K562 (cell line): ENCODE results near the gene EOLA1. TPM values are rescaled to one million over a fixed set of nuclear protein-coding genes. Genes with fewer than 3 reads are reported as not detected.
A peak's percentile ranks its signal among the peaks of the same experiment; 100 is the strongest.

Experiments used
- ARNT ChIP-seq, 2 experiments: fragments of 450-650 bp; IDR thresholded peaks; 2 replicates each; pipeline ENCODE4 v1.6.1; 2016; ENCODE audit warnings: mild to moderate bottlenecking in 1 of 2
- CBX5 ChIP-seq: IDR thresholded peaks from 2 replicates; pipeline ENCODE4 v1.6.1; 2014; ENCODE audit warnings: low read depth, borderline replicate concordance
- CREM ChIP-seq: IDR thresholded peaks from 2 replicates; pipeline ENCODE4 v1.6.1; 2014; ENCODE audit warnings: antibody characterized with exemption, low read depth
- ETV1 ChIP-seq: fragments of 450-650 bp; conservative IDR thresholded peaks from 2 replicates; pipeline ENCODE4 v1.6.1; 2016; ENCODE audit warnings: missing genetic modification characterization, control low read depth, low read depth, missing compliant biosample characterization
- FOXP1 ChIP-seq: sonication (generic); formaldehyde crosslinking; IDR thresholded peaks from 2 replicates; pipeline ENCODE4 v1.8.0; 2022; ENCODE audit warnings: mild to moderate bottlenecking, missing genetic modification reagents
- HDAC6 ChIP-seq: IDR thresholded peaks from 2 replicates; pipeline ENCODE4 v1.6.1; 2012; ENCODE audit warnings: low read depth, mild to moderate bottlenecking, control low read depth, inconsistent platforms, low read length, moderate library complexity
- L3MBTL2 ChIP-seq: fragments of 450-650 bp; IDR thresholded peaks from 2 replicates; pipeline ENCODE4 v1.6.1; 2016; ENCODE audit warnings: mild to moderate bottlenecking, moderate library complexity
- MCM5 ChIP-seq: fragments of 450-650 bp; IDR thresholded peaks from 2 replicates; pipeline ENCODE4 v1.6.1; 2016; ENCODE audit warnings: low read depth
- MYC ChIP-seq, 2 experiments: fragments of 250-450 bp in 1 of 2; sonication (Bioruptor Pico) in 1 of 2; IDR thresholded peaks; 2 replicates each; pipeline versions ENCODE4 v1.5.1 to v1.6.1; 2012 to 2021; ENCODE audit warnings: low read depth in 2 of 2, borderline replicate concordance in 1 of 2, improper control_type of control experiment in 1 of 2, low read length in 1 of 2, mild to moderate bottlenecking in 1 of 2, moderate library complexity in 1 of 2
- NCOA4 ChIP-seq: fragments of 450-650 bp; IDR thresholded peaks from 2 replicates; pipeline ENCODE4 v1.6.1; 2018; ENCODE audit warnings: mild to moderate bottlenecking; ENCODE audit not compliant: partially characterized antibody
- POLR2H ChIP-seq: IDR thresholded peaks from 2 replicates; pipeline ENCODE4 v1.6.1; 2016; ENCODE audit warnings: missing genetic modification characterization, low read depth, mild to moderate bottlenecking, control low read depth, missing compliant biosample characterization, moderate library complexity
- RBM17 ChIP-seq: fragments of 200-400 bp; formaldehyde crosslinking; IDR thresholded peaks from 2 replicates; pipeline ENCODE4 v1.6.1; 2017; ENCODE audit warnings: low read depth, mild to moderate bottlenecking, low read length, borderline replicate concordance
- SAP30 ChIP-seq: fragments of 200-600 bp; sonication (generic); IDR thresholded peaks from 2 replicates; pipeline ENCODE4 v1.6.1; 2012; ENCODE audit warnings: borderline replicate concordance, low read depth, mild to moderate bottlenecking, moderate library complexity, low read length, control low read depth, inconsistent platforms; ENCODE audit not compliant: insufficient read depth, poor library complexity, severe bottlenecking
- SNIP1 ChIP-seq: fragments of 450-650 bp; IDR thresholded peaks from 2 replicates; pipeline ENCODE4 v1.7.1; 2017; ENCODE audit warnings: low read depth, mild to moderate bottlenecking
- ZC3H11A ChIP-seq: IDR thresholded peaks from 2 replicates; pipeline ENCODE4 v1.6.1; 2012; ENCODE audit warnings: low read depth, low read length, improper control_type of control experiment
- ZNF143 ChIP-seq: sonication (generic); formaldehyde crosslinking; IDR thresholded peaks from 2 replicates; pipeline ENCODE4 v1.9.0; 2022; ENCODE audit warnings: mild to moderate bottlenecking, missing genetic modification reagents
- ZNF408 ChIP-seq: fragments of 250-450 bp; sonication (Bioruptor Pico); IDR thresholded peaks from 2 replicates; pipeline ENCODE4 v1.4.0; 2020; ENCODE audit warnings: low read depth, mild to moderate bottlenecking, moderate library complexity
- ZNF431 ChIP-seq: sonication (generic); formaldehyde crosslinking; IDR thresholded peaks from 2 replicates; pipeline ENCODE4 v1.8.0; 2022; ENCODE audit warnings: mild to moderate bottlenecking, missing genetic modification reagents
- polyA plus RNA-seq, 8 experiments: library from polyadenylated mRNA; depleted of rRNA in 4 of 8; stranded (reverse) in 5 of 8; unstranded in 3 of 8; fragments of >200 nt; fragmentation: Nextera tagmentation in 2 of 8; fragmentation: Illumina TruSeq in 1 of 8; extraction: Ambion mirVana in 2 of 8; extraction: Trizol in 1 of 8; gene quantifications; 2 replicates each; pipeline versions ENCODE4 v1.2.1 to v1.2.3, GENCODE V29; 2011 to 2014; ENCODE audit warnings: inconsistent platforms in 1 of 8, missing spikeins in 1 of 8
- total RNA-seq, 7 experiments: library from RNA; depleted of rRNA in 6 of 7; stranded (reverse); fragments of >200 nt in 6 of 7; fragmentation: Illumina TruSeq in 2 of 7; extraction: Trizol in 2 of 7; gene quantifications; 2 replicates each; pipeline versions ENCODE4 v1.2.1 to v1.2.3, GENCODE V29; 2011 to 2021; ENCODE audit warnings: low replicate concordance in 1 of 7
- TF ChIP-seq, protein P1 (sequence below): fragments of 200-800 bp; sonication (Bioruptor generic); IDR thresholded peaks from 2 replicates; pipeline ENCODE4 v1.6.1; 2017; ENCODE audit warnings: missing genetic modification characterization, missing compliant biosample characterization
- TF ChIP-seq, protein P2 (sequence below), 2 experiments: fragments of 450-650 bp; IDR thresholded peaks; 2 replicates each; pipeline ENCODE4 v1.6.1; 2016
- TF ChIP-seq, protein P3 (sequence below), 2 experiments: fragments of 150-350 bp in 1 of 2; IDR thresholded peaks; 2 replicates each; pipeline ENCODE4 v1.6.1; 2012 to 2016; ENCODE audit warnings: low read depth in 2 of 2, low read length in 2 of 2, mild to moderate bottlenecking in 1 of 2, moderate library complexity in 1 of 2

Gene EOLA1
- total and polyA plus RNA-seq, 9 of the 15 experiments (the other 6 are each of a cell fraction or from before 2014, with no cell fraction given): 6.3 to 32.9 (median 18.2) TPM

DNA sequence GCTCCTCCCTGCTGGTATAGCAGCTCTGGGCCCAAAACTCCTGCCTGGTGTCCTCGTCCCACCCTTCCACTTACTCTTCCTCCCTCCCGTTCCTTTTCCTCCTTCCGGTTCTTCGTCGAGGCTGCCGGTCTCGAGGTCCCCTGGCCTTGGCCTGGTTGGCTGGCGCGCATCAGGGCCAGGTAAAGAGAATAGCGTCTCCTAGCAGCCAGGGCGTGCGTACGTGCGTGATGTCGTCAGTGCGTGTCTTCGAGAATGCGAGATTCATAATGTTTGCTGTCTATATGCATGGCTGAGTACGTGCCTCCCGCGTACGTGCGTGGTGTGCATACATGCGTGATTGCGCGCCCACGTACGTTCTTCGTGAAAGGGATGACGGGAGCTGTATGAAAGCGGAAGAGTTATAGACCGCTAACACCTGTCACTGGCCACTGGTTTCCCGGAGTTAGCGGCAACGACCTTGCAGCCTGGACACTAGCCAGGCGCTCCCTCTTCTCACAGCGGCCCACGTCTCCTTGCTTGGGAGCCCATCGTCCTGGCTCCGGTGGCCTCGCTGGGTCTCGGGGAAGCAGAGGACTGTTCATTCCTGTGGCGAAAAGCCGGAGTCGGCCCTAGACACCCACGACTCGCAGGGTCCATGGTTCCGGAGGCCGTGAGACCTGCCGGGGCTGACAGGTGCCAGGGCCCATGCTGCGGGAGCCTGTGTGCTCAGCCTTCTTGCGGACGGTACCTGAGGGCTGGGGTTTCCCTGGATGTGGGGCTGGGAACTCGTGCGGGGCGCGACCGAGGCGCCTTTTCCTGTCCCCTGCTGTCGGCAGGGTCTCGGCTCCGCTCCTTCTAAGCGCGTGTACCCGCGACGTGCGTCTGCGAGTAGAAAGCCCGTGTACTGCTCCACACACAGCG lies at the start of gene EOLA1 (continued):
- TF ChIP-seq HDAC6 (no peak), ZNF143 (CRISPR knock-in tag) (peak; percentile 68), SNIP1 (no peak), POLR2H (tag) (no peak), NCOA4 (no peak), ZNF408 (no peak), CBX5 (0 out of 2 replicates have a peak, but pooled peaks have one; percentile 25), MYC (IDR thresholded peaks at IDR 0.05; ENCODE audit: low read depth, low read length) (peak; percentile 50), MYC (CRISPR knock-in tag; IDR thresholded peaks at IDR 0.05; ENCODE audit: borderline replicate concordance, low read depth) (no peak), CREM (peak; percentile 93), ZC3H11A (no peak), ZNF431 (CRISPR knock-in tag) (peak; percentile 33; the same call in 1 of the 2 replicates), ARNT (IDR thresholded peaks at IDR 0.05) (peak in 1 of 2 experiments; percentile 21; a peak in 1 of 4 replicates), FOXP1 (CRISPR knock-in tag) (0 out of 2 replicates have a peak, but pooled peaks have one; percentile 39), ETV1 (tag) (peak; percentile 75), L3MBTL2 (peak; percentile 91), RBM17 (no peak), SAP30 (peak; percentile 90), MCM5 (no peak)
- TF ChIP-seq, protein P1, sequence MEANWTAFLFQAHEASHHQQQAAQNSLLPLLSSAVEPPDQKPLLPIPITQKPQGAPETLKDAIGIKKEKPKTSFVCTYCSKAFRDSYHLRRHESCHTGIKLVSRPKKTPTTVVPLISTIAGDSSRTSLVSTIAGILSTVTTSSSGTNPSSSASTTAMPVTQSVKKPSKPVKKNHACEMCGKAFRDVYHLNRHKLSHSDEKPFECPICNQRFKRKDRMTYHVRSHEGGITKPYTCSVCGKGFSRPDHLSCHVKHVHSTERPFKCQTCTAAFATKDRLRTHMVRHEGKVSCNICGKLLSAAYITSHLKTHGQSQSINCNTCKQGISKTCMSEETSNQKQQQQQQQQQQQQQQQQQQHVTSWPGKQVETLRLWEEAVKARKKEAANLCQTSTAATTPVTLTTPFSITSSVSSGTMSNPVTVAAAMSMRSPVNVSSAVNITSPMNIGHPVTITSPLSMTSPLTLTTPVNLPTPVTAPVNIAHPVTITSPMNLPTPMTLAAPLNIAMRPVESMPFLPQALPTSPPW: no peak
- TF ChIP-seq, protein P2, sequence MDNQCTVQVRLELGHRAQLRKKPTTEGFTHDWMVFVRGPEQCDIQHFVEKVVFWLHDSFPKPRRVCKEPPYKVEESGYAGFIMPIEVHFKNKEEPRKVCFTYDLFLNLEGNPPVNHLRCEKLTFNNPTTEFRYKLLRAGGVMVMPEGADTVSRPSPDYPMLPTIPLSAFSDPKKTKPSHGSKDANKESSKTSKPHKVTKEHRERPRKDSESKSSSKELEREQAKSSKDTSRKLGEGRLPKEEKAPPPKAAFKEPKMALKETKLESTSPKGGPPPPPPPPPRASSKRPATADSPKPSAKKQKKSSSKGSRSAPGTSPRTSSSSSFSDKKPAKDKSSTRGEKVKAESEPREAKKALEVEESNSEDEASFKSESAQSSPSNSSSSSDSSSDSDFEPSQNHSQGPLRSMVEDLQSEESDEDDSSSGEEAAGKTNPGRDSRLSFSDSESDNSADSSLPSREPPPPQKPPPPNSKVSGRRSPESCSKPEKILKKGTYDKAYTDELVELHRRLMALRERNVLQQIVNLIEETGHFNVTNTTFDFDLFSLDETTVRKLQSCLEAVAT (IDR thresholded peaks at IDR 0.05): no peak
- TF ChIP-seq, protein P3, sequence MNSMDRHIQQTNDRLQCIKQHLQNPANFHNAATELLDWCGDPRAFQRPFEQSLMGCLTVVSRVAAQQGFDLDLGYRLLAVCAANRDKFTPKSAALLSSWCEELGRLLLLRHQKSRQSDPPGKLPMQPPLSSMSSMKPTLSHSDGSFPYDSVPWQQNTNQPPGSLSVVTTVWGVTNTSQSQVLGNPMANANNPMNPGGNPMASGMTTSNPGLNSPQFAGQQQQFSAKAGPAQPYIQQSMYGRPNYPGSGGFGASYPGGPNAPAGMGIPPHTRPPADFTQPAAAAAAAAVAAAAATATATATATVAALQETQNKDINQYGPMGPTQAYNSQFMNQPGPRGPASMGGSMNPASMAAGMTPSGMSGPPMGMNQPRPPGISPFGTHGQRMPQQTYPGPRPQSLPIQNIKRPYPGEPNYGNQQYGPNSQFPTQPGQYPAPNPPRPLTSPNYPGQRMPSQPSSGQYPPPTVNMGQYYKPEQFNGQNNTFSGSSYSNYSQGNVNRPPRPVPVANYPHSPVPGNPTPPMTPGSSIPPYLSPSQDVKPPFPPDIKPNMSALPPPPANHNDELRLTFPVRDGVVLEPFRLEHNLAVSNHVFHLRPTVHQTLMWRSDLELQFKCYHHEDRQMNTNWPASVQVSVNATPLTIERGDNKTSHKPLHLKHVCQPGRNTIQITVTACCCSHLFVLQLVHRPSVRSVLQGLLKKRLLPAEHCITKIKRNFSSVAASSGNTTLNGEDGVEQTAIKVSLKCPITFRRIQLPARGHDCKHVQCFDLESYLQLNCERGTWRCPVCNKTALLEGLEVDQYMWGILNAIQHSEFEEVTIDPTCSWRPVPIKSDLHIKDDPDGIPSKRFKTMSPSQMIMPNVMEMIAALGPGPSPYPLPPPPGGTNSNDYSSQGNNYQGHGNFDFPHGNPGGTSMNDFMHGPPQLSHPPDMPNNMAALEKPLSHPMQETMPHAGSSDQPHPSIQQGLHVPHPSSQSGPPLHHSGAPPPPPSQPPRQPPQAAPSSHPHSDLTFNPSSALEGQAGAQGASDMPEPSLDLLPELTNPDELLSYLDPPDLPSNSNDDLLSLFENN (IDR thresholded peaks at IDR 0.05; ENCODE audit: low read depth in 2 of 2, low read length in 2 of 2): no peak
